ENCODE measurements around the gene METTL5. TPM values are rescaled to one million over a fixed set of nuclear protein-coding genes. Genes with fewer than 3 reads are reported as not detected.
A peak's percentile ranks its signal among the peaks of the same experiment; 100 is the strongest.

Gene METTL5
- total and polyA plus RNA-seq, 9 of the 15 experiments (the other 6 are each of a cell fraction or from before 2014, with no cell fraction given), result 149 to 471 (median 224) TPM

DNA sequence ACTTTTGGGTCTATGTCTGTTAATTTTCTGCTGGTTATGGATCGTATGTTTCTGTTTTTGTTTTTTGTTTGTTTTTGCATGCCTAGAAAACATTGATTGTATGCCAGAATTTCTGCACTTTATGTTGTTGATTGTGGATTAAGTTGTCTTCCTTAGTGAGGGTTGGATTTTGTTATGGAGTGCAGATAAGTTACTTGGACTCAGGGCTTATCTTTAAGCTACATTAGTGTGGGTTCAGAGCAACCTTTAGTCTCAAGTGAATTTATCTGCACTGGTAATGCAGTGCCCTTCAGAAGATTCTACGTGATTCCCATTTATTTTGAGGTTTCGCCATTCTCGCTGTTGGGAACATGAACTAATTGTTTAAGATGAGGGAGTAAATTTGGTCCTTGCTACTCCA lies 35.4 kb upstream of the METTL5 start (continued):
- no peak for TF ChIP-seq ZFP30 (CRISPR knock-in tag; IDR thresholded peaks at IDR 0.05; ENCODE audit: borderline replicate concordance)
- TF ChIP-seq NR4A1 (CRISPR knock-in tag; IDR thresholded peaks at IDR 0.05), result no peak
- TF ChIP-seq NR4A1 (tag; IDR thresholded peaks at IDR 0.05), result no peak
- TF ChIP-seq, protein P1, sequence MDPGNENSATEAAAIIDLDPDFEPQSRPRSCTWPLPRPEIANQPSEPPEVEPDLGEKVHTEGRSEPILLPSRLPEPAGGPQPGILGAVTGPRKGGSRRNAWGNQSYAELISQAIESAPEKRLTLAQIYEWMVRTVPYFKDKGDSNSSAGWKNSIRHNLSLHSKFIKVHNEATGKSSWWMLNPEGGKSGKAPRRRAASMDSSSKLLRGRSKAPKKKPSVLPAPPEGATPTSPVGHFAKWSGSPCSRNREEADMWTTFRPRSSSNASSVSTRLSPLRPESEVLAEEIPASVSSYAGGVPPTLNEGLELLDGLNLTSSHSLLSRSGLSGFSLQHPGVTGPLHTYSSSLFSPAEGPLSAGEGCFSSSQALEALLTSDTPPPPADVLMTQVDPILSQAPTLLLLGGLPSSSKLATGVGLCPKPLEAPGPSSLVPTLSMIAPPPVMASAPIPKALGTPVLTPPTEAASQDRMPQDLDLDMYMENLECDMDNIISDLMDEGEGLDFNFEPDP (CRISPR knock-in tag; IDR thresholded peaks at IDR 0.05), result no peak
- TF ChIP-seq ETV5 (CRISPR knock-in tag; IDR thresholded peaks at IDR 0.05; ENCODE audit: low read depth), result no peak
- TF ChIP-seq ZNF445 (CRISPR knock-in tag; IDR thresholded peaks at IDR 0.05; ENCODE audit: low read depth), result no peak
- peak; percentile 82 for TF ChIP-seq CBFA2T3 (IDR thresholded peaks at IDR 0.05)
- no peak for TF ChIP-seq ETV1 (tag; conservative IDR thresholded peaks at IDR 0.05; ENCODE audit: low read depth)
- no peak for TF ChIP-seq HNRNPK (IDR thresholded peaks at IDR 0.05; ENCODE audit: low read depth, low read length, poor library complexity, severe bottlenecking)
- no peak for TF ChIP-seq ZNF830 (CRISPR knock-in tag; IDR thresholded peaks at IDR 0.05)
- no peak for TF ChIP-seq RFX1 (IDR thresholded peaks at IDR 0.05)
- TF ChIP-seq SUPT5H (IDR thresholded peaks at IDR 0.05), result no peak
- TF ChIP-seq, protein P2, sequence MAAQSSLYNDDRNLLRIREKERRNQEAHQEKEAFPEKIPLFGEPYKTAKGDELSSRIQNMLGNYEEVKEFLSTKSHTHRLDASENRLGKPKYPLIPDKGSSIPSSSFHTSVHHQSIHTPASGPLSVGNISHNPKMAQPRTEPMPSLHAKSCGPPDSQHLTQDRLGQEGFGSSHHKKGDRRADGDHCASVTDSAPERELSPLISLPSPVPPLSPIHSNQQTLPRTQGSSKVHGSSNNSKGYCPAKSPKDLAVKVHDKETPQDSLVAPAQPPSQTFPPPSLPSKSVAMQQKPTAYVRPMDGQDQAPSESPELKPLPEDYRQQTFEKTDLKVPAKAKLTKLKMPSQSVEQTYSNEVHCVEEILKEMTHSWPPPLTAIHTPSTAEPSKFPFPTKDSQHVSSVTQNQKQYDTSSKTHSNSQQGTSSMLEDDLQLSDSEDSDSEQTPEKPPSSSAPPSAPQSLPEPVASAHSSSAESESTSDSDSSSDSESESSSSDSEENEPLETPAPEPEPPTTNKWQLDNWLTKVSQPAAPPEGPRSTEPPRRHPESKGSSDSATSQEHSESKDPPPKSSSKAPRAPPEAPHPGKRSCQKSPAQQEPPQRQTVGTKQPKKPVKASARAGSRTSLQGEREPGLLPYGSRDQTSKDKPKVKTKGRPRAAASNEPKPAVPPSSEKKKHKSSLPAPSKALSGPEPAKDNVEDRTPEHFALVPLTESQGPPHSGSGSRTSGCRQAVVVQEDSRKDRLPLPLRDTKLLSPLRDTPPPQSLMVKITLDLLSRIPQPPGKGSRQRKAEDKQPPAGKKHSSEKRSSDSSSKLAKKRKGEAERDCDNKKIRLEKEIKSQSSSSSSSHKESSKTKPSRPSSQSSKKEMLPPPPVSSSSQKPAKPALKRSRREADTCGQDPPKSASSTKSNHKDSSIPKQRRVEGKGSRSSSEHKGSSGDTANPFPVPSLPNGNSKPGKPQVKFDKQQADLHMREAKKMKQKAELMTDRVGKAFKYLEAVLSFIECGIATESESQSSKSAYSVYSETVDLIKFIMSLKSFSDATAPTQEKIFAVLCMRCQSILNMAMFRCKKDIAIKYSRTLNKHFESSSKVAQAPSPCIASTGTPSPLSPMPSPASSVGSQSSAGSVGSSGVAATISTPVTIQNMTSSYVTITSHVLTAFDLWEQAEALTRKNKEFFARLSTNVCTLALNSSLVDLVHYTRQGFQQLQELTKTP (IDR thresholded peaks at IDR 0.05; ENCODE audit: low read depth in 1 of 2, partially characterized antibody in 2 of 2), result no peak
- TF ChIP-seq YBX1 (IDR thresholded peaks at IDR 0.05), result no peak
- TF ChIP-seq PPARD (CRISPR knock-in tag; IDR thresholded peaks at IDR 0.05), result no peak
- TF ChIP-seq ZNF239 (CRISPR knock-in tag; IDR thresholded peaks at IDR 0.05), result no peak
- 0 out of 4 replicates have a peak, but pooled peaks of 1 of the 2 experiments have one; percentile 11 for TF ChIP-seq MCM7 (IDR thresholded peaks at IDR 0.05)
- no peak for TF ChIP-seq FIP1L1 (IDR thresholded peaks at IDR 0.05; ENCODE audit: low read depth, low read length, poor library complexity, severe bottlenecking)

Data from K562 (cell line).